GM19452 (cell line): ENCODE data around the gene MYO5C.

Source experiments
- ATAC-seq: cut with Tn5 transposase; IDR thresholded peaks from one replicate; pipeline ENCODE4 v1.9.1; 2021; ENCODE audit not compliant: unreplicated experiment

MYO5C gene

DNA sequence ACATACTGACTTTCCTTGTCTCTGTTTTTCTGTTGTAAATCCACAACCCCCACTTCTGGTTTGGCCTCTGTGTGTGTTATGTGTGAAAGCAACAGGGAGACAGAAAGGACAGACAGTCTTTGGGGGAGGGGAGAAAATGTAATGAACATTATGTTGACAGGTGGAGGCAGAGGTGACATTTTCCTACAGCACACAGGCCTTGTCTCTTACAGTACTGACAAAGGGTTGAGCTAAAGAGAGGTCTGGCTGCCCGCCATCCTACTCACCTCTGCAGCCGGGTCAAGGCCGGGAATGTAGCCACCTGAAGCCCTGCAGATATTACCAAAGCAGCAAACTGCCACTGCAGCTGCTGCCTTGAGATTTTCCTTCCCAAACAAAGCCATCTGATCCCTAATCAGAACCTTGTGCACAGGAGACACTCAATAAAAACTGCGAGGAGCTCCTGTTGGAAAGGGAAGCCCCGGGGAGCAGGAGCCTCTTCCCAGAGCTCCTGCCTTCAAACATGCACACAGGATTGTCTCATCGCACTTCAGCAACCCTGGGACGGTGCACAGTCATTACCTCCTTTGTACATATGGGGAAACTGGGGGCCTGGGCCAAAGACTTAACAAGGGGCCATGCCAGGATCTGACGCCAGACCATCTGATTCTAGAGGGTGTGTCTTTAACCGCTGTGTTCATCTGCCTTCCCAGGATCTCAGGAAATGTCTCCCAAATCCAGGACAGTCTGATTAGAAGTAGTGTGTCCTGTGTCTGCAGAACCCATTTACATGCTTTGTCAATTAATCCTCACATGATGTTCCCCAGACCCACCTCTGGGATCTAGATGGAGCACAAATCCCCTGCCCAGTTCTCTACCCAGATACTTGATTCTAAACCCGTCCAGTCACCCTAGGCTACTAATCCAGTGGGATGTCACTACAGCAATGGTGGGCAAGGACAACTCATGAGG, 14.2 kb downstream of the MYO5C start:
- no peak for ATAC-seq

DNA sequence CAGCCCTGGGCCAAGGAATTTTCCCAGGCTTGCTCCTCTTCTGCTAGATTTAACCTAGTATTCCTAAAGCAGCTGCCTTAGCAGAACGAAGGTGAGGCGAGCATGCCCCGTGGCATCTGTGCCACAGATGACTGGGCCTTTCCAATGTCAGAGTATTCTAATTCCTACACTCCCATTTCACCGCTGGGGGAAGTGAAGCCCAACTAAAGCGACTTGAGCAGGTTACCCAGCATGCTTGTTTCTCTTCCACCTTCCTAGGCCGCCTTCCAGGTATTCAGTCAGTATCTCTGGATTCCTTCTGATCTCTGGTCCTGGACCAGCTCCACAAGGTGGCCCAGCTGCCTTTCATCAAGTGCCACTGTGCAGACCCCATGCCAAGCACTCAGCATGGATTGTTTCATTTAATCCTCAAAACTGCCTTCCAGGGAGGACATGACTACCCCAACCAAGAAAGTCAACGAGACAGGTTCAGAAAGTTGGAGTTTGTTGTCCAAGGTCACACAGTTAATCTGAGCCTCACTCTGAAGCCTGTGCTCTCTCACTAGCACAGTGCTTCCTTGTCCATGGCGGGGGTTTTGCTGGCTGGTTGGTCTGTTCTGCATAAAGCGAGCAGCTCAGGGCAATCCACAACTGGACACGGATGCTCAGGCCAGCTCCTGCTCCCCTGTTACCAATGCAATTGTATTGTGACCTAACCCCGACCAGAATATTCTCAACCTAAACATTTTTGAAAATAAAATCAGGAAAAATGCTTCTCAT, 15.1 kb downstream of the MYO5C start:
- ATAC-seq: no peak

DNA sequence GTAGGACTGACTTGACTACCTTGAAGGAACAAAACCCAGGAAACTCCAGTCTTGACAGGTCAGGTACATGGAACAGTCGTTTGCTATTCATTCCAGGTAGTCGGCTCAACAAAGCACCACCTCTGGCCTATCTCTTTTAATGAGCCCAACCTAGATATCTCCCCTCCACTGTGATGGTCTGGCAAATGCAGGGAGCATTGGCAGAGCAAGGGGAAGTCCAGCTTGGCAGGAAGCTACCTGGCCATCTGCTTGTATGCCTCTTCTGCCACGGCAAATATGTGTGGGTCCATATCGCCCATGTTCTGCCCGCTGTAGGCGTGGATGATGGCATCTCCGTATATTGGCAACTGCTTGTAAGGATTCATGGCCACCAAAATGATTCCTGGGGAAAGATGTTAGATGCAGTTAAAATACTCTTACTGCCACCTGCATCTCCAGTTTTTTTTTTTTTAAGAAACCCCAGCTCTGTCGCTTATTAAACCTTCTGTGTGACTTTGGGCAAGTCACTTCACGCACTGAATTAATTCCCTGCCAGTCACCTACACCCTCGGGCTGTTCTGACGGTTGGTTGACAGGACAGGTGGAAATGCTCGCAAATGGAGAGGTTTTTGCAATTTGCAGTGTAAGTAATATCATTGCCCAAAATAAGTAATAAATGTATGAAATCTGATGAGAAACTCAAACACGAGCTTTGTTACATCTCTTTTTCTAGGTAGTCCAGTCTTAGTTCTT, 16.8 kb downstream of the MYO5C start:
- ATAC-seq: no peak

DNA sequence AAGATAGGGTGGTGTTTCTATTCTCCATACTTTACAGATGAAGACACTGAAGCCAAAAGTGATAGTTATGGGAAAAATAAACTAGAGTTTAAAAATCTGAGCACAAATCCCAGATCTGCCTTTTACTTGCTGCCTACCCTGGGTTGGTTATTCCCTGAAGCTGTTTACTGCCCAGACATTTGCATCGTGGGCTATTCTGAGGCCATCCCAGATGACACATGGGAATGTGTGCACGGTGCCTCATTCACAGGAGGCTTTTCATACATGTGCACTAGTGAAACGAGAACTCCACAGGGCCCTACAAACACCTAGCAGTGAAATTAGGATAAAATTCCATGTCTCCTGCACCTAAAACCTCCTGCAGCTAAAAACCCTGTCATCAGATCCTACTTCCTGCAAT, 17.5 kb downstream of the MYO5C start:
- ATAC-seq: no peak

- ATAC-seq: no peak
These were observed 18.0 kb downstream of the MYO5C start for GRCh38 chr15:52277575-52277974.

- no peak for ATAC-seq
These were observed 19.3 kb downstream of the MYO5C start for GRCh38 chr15:52276256-52276770.

GRCh38 chr15:52263563-52264282, 31.9 kb downstream of the MYO5C start:
- no peak for ATAC-seq

GRCh38 chr15:52262364-52262763, 33.2 kb downstream of the MYO5C start:
- no peak for ATAC-seq

DNA sequence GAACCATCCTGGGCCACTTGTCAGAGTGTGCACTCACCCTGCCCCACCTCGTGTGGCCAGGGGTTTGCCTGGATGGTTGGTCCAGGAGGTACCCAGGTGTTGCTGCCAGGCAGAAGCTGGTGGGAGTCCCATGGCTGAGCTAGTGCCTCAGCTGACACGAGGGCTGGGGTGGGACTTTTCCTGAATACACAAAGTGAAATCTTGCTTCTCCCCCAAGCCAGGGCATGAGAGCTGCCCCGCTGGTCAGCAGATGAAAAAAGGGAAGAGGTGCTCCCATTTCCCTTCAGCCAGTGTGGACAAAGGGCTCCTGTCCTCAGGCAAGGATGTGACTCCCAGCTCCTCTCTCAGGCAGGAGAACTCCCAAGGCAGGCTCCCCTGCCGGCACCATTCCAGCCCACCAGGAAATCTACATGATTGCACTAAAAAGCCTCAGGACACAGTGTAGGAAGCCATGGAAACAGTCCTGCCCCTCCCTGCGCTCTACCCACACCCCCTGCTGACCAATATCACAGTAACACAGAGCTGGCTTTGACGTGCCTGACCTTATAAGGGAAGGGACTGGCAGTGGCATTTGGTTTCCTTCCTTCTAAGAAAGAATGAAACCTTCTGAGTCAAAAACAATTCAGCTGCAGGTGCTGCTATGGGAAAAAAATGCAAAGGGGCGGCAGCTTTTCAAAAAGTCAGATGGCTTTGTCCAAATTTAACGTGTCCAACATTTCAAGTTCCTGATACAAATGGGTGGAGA, 33.9 kb downstream of the MYO5C start:
- ATAC-seq: peak; percentile 99

DNA sequence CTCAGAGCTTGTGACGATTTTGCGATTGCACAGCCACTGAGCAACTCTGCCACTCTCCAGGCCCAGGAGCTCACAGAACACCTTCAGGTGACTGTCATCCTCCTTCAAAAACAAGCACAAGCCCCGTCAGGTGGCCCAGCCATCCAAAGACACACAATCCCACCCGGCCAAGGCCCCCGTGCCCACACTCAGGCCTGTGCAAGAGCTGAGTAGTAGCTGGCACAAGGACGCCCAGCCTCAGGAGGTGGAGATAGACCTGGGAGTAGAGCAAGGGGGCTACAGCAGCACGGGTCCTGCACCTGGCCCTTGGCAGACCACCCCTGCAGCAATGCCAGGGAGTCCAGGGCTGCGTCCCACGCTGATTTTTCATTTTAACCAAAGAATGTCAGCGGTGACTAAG, 34.6 kb downstream of the MYO5C start:
- ATAC-seq: no peak

DNA sequence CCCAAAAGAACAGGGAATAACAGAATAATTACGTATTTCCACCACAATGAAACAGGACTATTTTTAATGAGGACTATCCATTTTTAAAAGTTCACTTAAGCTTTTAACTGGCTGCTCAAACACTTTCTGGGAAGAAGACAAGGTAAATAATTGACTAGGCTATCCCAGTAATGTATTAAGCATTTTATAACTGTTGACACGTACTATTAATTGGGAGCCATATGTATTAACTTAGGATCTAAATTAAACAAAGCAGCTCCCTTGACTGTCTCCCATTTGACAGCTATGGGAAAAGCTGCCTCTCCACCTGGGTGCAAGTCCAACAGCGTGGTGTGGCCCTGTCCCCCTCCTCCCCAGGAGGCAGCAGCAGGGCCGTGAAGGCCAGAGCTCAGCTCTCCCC, 36.1 kb downstream of the MYO5C start:
- no peak for ATAC-seq

- no peak for ATAC-seq
These were observed 37.1 kb downstream of the MYO5C start for GRCh38 chr15:52258461-52258860.

- ATAC-seq: no peak
These were observed 37.9 kb downstream of the MYO5C start for GRCh38 chr15:52257734-52258062.

DNA sequence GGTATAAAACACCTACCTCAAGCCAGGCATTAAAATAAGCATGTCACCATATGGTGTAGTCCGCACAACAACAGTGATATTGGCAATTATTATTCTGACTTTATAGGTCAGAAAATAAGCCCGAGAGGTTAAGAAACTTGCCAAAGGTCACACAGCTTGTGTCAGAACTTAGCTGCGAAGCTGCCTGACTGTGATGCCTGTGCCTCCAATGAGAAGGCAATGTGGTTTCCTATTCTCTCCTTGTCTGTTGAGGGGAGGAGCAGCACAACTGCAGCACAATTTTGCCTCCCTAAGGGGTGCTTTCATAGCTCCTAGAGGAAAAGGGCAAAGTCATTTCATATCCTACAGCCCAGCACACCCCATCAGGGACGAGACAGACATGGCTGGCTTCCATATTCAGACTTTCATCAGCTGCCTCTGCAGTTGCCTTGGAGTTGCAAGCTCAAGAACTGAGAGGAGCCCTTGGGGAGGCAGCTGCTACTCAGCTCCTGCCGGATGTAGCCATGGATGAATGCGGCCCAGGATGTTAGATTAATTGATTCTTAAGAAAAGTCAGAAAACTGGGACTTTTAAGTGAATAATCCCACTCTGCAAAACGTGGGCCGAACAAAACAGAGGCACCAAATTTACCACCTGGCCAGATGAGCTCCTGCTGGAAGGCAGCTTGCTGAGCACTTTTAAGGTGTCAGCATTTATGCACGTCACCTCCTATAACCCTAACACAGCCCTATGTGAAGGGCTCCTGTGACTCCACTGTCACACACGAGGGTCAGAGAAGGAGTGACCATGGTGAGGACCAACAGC, 38.5 kb downstream of the MYO5C start:
- no peak for ATAC-seq

DNA sequence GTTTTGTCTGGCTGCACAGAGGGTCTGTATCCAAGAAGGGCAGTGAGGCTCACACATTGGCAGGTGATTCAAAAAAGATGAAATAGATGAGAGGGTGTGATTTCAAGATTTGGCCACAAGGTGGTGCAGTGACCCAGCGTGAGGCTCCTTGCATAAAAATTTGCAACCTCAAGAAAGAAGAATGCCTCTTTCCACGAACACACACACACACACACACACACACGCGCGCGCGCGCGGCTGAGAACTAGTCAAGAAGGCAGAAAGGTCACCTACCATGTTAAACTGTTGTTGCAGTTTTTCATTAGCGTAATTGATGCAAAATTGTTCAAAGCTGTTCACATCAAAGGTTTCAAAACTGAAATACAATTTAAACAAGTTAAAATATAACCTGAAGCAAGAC, 39.2 kb downstream of the MYO5C start:
- ATAC-seq: no peak

DNA sequence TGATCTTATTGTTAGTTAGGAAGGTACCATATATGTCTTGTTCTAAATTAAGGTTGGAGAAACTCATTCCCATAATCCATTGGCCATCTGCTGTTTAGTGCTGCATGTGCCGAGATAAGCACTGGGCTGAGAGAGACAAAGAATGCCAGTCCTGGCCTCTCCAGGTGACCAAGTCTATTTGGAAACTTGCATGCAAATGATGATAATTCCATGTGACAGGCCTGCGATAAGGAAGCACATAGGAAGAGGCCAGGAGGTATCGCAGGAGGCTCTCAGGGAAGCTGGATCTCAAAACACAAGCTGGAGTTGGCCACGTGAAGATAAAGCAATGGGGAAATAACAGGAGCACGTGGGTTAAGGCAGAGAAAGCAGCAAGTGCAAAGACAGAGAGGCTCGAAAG, 39.7 kb downstream of the MYO5C start:
- ATAC-seq: no peak

DNA sequence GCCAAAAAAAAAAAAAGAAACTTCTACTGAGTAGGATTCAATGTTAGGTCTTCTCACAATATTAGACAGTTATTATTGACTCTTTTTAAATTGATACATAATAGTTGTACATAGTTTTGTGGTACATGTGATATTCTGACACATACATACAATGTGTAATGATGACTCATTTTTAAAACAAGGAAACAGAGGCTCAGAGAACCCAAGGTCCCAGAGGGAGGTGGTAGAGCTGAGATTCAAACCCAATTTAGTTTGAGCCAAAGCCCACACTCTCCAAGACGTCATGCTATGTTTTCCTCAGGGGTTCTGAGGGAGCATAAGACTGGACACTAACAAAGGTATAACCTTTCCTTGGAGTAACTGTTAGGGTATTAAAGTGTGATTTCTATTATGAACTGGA, 40.6 kb downstream of the MYO5C start:
- no peak for ATAC-seq

DNA sequence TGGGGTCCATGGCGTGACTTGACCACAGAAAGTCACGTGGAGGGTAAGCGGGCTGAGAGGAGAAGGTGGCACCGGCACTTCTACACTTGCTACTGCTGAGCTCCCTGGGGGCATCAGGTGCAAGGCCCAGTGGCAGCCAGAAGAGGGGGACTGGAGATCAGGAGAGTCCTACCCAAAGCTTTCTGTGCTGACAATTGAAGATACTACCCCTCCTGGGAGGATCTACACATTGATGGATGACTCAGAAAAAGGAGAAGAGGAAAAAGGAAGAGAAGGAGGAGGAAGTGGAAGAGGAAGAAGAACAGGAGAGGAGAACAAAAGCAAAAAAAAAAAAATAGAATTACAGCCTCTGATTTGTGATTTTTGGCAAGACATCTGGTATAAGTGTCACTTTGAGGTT, 41.2 kb downstream of the MYO5C start:
- no peak for ATAC-seq

GRCh38 chr15:52252781-52253180, 42.8 kb downstream of the MYO5C start:
- ATAC-seq: no peak
